Endodermal cell (in vitro differentiated cells): ENCODE measurements around the gene CAPZB. TPM values are rescaled to one million over a fixed set of nuclear protein-coding genes. Genes with fewer than 3 reads are reported as not detected.

Experiments
- DNase-seq: peaks from one replicate; pipeline ENCODE4 v3.0.0-alpha.2; 2017
- H3K27ac ChIP-seq: 2 replicates; pipeline ENCODE4 v1.5.1; 2013; ENCODE audit warnings: mild to moderate bottlenecking, low read depth, low read length, moderate library complexity
- H3K27me3 ChIP-seq: 2 replicates; pipeline ENCODE4 v1.6.1; 2013; ENCODE audit warnings: mild to moderate bottlenecking, low read length, moderate library complexity; ENCODE audit not compliant: insufficient read depth, control insufficient read depth, poor library complexity, severe bottlenecking
- H3K36me3 ChIP-seq: 2 replicates; pipeline ENCODE4 v1.7.0; 2013; ENCODE audit warnings: mild to moderate bottlenecking, low read length, moderate library complexity; ENCODE audit not compliant: control insufficient read depth, insufficient read depth
- H3K4me1 ChIP-seq: one replicate; pipeline ENCODE4 v1.7.0; 2013; ENCODE audit warnings: low read length; ENCODE audit not compliant: control insufficient read depth, insufficient read depth
- H3K4me3 ChIP-seq: 2 replicates; pipeline ENCODE4 v1.5.1; 2013; ENCODE audit warnings: mild to moderate bottlenecking, low read length, moderate library complexity
- H3K9ac ChIP-seq: 2 replicates; pipeline ENCODE4 v1.6.1; 2013; ENCODE audit warnings: mild to moderate bottlenecking, low read length, moderate library complexity; ENCODE audit not compliant: poor library complexity, severe bottlenecking; ENCODE audit errors: extremely low read depth
- H3K9me3 ChIP-seq: 2 replicates; pipeline ENCODE4 v1.6.1; 2013; ENCODE audit warnings: mild to moderate bottlenecking, low read length, moderate library complexity; ENCODE audit not compliant: control insufficient read depth
- H3K27ac Mint-ChIP-seq: 2 replicates; pipeline ENCODE4 v1.8.0; 2020; ENCODE audit warnings: mixed read lengths
- H3K27me3 Mint-ChIP-seq: 2 replicates; pipeline ENCODE4 v1.8.0; 2021; ENCODE audit warnings: mild to moderate bottlenecking, mixed read lengths; ENCODE audit not compliant: insufficient read depth
- H3K36me3 Mint-ChIP-seq: 2 replicates; pipeline ENCODE4 v1.8.0; 2020; ENCODE audit warnings: low read depth, mixed read lengths
- H3K4me1 Mint-ChIP-seq: 2 replicates; pipeline ENCODE4 v1.8.0; 2020; ENCODE audit warnings: mixed read lengths
- H3K4me3 Mint-ChIP-seq: 2 replicates; pipeline ENCODE4 v1.8.0; 2020; ENCODE audit warnings: mild to moderate bottlenecking, moderate library complexity, mixed read lengths
- H3K9me3 Mint-ChIP-seq: 2 replicates; pipeline ENCODE4 v1.8.0; 2020; ENCODE audit warnings: mild to moderate bottlenecking, mixed read lengths
- CTCF ChIP-seq: fragments of 200-600 bp; sonication (generic); conservative IDR thresholded peaks from 2 replicates; pipeline ENCODE4 v1.5.0; 2021; ENCODE audit warnings: antibody characterized with exemption, mild to moderate bottlenecking
- WGBS, 2 experiments: methylation state at CpG; one replicate each; pipeline versions ENCODE4 v1.1.5 to v1.1.7; 2013; ENCODE audit warnings: missing lambda C conversion rate in 2 of 2, mixed read lengths in 1 of 2; ENCODE audit not compliant: insufficient coverage in 1 of 2, insufficient read length in 1 of 2; 5-methylcytosine and 5-hydroxymethylcytosine counted together
- total RNA-seq, 2 donors: library from RNA; stranded (reverse); fragmentation: NEBNext Ultra II Directional in 1 of 2; extraction: Animal tissue kit (Norgen Biotek cat#: 25700) in 1 of 2; gene quantifications; 2 replicates in 1 of 2; 3 replicates in 1 of 2; pipeline ENCODE4 v1.2.1, GENCODE V29; 2021

The CAPZB gene
- total RNA-seq, 2 donors from 2014 or later: 334 to 362 TPM

DNA sequence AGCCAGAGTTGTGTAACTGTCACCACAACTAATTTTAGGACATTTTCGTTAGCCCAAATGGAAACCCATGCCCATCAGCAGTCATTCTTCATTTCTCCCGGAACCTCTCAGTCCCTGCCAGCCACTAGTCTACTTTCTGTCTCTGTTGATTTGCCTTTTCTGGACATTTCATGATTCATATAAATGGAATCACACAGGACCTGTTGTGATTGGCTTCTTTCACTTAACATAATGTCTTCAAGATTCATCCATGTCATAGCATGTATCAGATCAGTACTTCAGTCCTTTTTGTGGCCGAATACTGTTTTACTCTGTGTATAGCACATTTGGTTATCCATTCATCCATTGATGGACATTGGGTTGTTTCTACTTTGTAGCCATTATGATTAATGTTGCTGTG, 166.1 kb downstream of the CAPZB start:
- Histone ChIP-seq H3K27ac (no peak overlapping the region), H3K4me3 (no peak overlapping the region), H3K27me3 (no peaks in the 10 kb centered on the region), H3K9me3 (no peaks in the 10 kb centered on the region), H3K4me1 (no peaks in the 10 kb centered on the region), H3K36me3 (peaks cover 17% of the 10 kb centered on the region), H3K9ac (no peak overlapping the region)
- Mint-ChIP-seq H3K27me3 (no peaks in the 10 kb centered on the region), H3K4me1 (no peaks in the 10 kb centered on the region), H3K4me3 (no peak overlapping the region), H3K36me3 (peaks cover 38% of the 10 kb centered on the region), H3K9me3 (no peaks in the 10 kb centered on the region), H3K27ac (no peak overlapping the region)
- WGBS, 2 experiments: 94 to 98% methylated on average over 3 of the region's 3 CpGs
- TF ChIP-seq CTCF: no peak
- no peak for DNase-seq

- no peak overlapping the region for H3K9ac ChIP-seq
- 90 to 92% methylated on average over 3 to 13 of the region's 13 CpGs for WGBS, 2 experiments
- no peaks in the 10 kb centered on the region for H3K27me3 ChIP-seq
- Mint-ChIP-seq H3K36me3 (peaks cover 29% of the 10 kb centered on the region), H3K4me3 (no peak overlapping the region), H3K4me1 (peaks cover 9% of the 10 kb centered on the region), H3K9me3 (no peaks in the 10 kb centered on the region), H3K27ac (no peak overlapping the region), H3K27me3 (no peaks in the 10 kb centered on the region)
- peaks cover 10% of the 10 kb centered on the region for H3K36me3 ChIP-seq
- peak; percentile 85 for DNase-seq
- no peak overlapping the region for H3K27ac ChIP-seq
- no peaks in the 10 kb centered on the region for H3K9me3 ChIP-seq
- no peaks in the 10 kb centered on the region for H3K4me1 ChIP-seq
- no peak overlapping the region for H3K4me3 ChIP-seq
- peak; percentile 54 for TF ChIP-seq CTCF
Observed at GRCh38 chr1:19317126-19317910, 168.0 kb downstream of the CAPZB start.

- WGBS, 2 experiments: 80 to 89% methylated on average over 5 to 17 of the region's 17 CpGs
- Histone ChIP-seq H3K27me3 (no peaks in the 10 kb centered on the region), H3K4me3 (no peak overlapping the region), H3K9ac (no peak overlapping the region), H3K9me3 (no peaks in the 10 kb centered on the region), H3K36me3 (peaks cover 10% of the 10 kb centered on the region), H3K27ac (no peak overlapping the region), H3K4me1 (peaks cover 2% of the 10 kb centered on the region)
- Mint-ChIP-seq H3K36me3 (peaks cover 22% of the 10 kb centered on the region), H3K9me3 (no peaks in the 10 kb centered on the region), H3K4me3 (no peak overlapping the region), H3K27ac (peak overlapping the region; percentile 39), H3K4me1 (peaks cover 15% of the 10 kb centered on the region), H3K27me3 (no peaks in the 10 kb centered on the region)
- no peak for DNase-seq
- no peak for TF ChIP-seq CTCF
Observed at GRCh38 chr1:19315378-19316198, 169.8 kb downstream of the CAPZB start.
